DMS 273 (cell line): Measurements from ENCODE around the gene TANGO2.

Experiments
- DNase-seq: peaks from one replicate; lab custom pipeline; 2025; ENCODE audit not compliant: unreplicated experiment; lab: John Stamatoyannopoulos, UW

TANGO2 gene

DNA sequence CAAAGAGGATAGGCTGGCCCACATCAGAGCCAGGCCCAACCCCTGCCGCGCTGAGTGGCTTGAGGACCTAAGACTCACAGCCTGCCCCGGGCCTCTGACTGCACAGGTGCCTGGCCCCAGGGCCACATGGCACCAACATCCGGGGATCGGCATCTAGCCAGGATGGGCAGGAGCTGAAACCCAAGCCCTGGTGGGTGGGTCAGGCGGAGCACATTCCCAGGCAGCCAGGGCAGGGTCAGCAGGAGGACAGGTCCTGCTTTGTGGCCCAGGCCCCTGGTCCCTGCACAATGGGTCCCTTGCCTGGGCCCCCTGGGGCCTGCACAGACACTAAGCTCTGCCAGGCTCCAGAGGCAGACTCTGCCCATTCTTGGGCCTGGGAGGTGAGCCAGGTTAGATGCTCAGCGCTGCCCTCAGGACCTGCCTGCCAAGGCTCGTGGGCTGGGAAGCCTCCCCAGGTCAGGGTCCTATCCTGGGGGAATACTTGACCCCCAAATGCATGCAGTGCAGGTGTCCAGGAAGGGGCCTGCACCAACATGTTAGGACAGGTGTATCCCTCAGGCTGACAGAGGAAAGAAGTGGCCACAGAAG, 37.8 kb upstream of the TANGO2 start:
- peak; percentile 19 for DNase-seq

DNA sequence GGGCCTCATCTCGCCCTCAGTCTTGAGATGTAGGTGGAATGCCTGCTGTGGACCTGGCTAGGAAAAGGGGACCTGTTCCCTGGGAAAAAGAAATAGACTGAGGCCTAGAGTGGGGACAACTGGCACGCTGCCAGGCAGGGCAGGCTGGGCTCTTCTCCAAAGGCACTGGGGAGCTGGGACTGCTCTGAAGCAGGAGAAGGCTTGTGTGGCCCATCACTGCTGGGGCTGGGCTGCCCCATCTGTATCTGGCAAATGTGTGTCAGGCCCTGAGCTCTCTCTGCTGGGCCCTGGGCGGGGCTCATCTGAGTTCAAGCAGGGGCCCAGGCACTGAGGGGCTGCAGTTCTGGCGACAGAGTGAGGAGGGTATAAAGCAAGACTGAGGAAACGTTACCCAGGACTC, 37.2 kb upstream of the TANGO2 start:
- peak; percentile 47 for DNase-seq

DNA sequence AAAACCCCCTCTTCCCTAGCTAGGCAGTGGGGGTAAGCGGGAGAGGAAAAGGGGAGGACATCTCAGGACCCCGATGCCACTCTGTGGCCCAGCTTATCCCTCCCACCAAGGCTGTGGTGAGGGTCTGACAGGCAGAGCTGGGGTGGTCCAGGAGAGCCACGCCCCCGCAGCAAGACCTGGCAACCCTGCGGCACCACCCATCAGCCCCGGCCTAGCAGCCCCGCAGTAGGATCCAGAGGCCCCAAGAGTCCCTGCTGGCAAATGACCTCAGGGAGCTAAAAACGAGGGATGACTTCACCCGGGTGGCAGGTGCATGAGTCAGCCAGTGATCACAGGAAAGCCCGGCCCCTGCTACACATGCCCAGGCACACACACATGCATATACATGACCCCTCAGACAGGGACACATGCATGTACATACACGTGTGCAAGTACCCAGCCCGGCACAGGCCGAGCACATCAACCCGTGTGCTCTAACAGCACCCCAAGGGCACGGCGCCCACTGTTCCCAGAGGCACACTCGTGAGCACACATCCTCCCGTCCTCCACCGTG, 36.6 kb upstream of the TANGO2 start:
- DNase-seq, result peak; percentile 73

DNA sequence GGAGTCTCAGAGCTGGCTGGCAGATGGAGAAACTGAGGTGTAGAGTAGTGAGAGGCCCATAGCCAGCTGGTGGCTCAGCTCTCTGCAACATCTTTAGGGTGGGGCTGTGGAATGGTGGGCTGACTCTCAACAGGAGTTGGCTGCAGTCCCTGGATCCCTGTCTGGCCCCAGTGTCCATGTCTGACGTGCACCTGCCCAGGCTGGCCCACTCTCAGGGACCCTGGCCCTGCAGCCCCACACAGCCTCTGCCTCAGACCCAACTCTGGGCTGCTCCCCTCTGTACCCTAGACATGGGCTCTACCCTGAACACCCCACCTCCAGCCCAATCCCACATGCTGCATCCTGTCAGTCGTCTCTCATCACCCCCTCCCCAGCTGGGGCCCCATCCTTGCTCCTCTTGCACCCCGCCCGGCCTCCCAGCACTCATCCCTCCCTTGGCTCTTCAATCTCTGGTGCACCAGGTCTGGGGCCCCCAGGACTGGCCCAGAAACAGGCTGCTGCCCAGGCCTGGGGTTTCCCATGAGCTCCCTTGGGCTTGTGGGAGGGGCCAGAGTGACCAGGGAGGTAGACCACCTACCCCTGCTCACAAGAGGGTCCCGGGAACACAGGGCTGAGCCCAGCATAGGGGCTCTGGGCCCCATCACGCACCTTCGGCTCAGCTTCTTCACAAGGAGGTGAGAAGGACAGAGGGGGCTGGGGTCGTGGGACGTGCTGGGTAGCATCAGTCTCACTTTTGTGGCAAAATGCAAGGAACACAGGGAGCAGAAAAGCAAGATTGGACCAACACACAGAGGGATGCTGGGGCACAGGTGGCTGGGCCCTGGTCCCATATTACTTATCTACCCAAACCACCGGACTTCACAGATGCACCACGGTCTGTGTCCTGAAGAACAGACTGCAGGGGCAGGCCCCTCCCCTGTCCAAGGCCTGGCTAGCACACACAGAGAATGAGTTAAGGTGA, 35.8 kb upstream of the TANGO2 start:
- peak; percentile 38 for DNase-seq

DNA sequence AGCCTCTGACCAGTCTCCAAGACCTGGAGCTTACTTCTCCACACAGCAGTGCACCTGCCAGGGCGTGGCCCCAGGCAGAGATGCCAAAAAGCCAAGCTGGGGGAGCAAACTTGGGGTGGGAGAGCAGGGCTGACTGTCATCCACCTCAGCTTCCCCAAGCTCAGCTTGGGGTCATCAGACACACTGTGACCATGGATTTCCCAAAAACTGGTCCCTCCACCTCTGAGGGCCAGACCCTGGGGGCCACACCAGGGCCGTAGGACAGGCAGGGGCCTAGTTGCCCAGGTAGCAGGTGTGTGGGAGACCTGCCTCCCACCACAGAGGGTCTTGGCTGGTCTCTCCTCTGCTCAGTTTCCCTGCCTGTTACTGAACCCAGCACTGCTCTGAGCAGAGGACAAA, 34.9 kb upstream of the TANGO2 start:
- no peak for DNase-seq

DNA sequence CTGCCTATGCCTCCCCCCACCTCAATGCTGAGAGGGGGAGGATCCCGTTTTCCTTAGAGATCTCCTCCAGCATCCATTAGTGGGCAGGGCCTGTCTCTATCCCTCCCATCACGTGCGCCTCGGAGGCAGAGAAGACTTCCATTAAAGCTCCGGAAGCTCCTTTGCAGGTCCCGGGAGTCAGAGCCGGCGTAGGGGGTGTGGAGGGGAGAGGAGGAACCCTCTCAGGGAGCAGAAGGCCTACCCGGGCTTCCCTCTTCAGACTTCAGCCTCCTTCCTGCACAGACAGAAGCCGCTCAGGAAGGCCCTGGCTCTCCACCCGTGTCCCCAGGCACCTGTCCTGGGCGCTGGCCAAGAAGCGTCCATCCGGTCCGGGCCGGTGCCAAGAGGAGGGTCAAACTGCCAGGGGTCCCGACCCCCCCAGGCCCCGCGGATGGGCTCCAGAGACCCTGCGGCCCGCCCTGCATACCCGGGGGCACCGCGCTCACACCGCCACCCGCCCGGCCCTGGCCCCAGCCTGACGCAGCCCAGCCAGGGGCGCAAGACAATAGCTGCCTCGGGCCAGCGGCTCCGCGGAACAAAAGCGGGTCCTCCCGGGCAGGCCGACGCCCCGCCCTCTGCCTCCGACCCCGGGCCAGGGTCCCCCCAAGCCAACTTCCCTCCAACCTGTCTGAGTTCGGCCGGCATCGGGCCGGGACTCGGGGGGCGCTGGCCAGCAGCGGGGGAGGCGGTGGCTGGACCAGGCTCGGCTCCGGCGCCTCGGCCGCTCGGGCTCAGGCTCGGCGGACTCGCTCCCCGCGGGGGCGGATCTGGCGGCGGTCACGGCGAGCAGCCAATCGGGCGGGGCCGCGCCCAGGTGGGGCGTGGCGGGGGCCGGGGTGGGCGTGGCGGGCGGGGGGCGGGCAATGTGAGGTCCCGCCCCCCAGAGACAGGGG, 34.2 kb upstream of the TANGO2 start:
- peak; percentile 74 for DNase-seq

DNA sequence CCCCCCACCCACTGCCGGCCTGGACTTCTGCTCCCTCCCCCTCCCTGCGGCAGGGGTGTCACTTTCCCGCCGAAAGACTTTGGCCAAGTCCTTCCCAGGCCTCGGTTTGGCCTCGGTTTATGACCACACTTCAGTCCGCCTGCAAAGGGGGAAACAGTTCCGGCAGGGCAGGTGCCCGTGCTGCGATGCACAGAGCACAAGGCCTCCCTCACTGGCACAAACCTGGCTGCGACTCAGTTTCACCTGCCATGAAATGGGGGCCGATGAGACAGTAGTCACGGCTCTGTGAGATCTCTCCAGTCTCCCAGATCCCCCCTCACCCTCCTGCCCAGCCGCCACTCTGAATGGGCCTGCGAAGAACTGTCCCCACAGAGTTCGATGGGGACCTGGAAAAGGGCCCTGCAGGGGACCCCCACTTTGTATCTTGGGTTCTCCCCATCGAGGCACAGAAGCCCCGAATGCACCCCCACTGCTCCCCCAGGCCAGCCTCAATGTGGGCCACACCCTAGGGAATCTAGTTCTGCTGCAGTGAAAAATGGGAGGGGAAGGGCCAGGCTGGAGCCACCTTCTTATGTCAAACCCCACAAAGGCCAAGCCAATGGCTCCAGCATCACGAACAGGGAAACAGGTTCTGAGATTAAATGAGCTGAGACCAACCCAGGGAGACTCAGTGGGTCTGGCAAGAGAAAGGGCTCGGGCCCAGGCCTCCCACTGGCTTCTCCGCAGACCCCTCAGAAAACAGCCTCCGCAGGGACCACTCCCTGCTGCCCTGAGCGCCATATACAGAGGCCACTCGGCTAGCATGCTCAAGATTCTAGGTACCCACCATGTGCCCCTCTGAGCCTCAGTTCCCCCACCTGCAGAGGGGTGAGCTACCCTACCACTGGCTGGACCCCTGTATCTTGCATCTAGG, 33.3 kb upstream of the TANGO2 start:
- no peak for DNase-seq

DNA sequence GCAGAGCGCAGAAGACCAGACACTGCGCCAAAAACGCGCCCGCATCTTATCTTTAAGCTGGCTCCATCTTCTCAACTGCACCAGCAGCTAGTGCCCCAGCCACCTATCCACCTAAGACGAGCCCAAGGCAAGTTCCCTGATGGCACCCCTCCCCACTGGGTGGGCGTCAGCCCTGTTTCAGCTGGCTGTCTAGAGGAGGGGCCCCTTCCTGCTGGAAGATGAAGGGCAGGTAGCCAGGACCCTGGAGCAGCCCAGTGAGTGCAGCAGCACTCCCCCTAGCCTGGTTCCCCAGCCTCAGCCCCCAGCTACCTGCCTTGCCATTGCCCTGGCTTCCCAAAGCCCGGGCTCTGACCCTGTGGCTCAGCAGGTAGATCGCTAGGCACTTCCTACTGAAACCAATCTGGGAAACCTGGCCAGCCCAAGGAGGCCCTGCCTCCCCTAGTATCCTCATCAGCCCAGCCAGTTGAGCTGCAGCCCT, 32.5 kb upstream of the TANGO2 start:
- no peak for DNase-seq

DNA sequence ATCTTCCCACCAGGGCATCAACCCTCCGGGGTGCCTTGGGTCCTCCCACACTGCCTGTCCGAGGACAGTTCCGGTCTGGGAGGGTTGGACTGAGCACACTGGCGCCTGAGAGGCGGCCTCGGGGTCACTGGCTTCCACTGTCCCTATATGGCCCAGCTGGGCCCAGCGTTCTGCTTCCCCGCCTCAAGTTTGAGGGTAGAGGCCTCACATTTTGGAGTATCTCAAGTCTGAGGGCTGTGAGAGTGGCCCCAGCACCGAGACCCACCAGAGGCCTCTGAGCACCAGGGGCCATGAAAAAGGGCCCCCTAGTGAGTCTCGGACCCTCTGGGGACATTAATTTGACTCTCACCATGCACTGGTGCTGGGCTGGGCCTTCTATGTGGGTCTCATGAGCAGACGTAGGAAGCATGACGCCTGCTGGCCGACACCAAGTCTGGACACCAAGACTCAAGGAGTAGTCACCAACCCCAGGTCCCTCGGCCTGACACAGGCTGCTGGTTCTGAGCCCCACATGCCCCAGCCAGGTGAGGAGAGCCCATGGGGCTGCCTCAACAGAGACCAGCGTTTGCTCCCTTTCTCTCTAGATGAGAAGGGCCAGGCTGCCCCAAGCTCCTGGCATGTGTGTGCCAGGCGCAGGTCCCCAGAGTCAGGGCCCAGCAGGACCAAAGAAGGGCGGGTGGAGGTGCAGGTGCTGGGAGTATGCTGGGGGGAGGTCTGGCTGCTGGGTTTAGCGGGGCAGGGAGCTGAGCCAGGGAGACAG, 31.8 kb upstream of the TANGO2 start:
- DNase-seq, result no peak

DNA sequence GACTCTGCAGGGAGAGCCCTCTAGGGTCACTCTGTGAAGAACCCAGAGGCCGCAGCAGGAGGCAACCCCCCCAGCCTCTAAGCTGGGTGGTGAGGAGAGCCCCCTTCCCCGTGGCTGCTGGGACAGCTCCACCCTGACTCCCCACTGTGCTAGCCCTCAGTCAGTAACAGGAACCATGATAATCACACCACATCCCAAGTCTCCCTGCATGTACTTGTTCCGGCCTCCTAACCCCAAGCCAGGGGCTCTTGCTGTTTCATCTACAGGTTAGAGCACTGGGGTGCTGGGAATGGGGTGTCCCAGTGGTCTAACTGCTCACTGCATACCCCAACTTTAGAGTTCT, 31.2 kb upstream of the TANGO2 start:
- no peak for DNase-seq

DNA sequence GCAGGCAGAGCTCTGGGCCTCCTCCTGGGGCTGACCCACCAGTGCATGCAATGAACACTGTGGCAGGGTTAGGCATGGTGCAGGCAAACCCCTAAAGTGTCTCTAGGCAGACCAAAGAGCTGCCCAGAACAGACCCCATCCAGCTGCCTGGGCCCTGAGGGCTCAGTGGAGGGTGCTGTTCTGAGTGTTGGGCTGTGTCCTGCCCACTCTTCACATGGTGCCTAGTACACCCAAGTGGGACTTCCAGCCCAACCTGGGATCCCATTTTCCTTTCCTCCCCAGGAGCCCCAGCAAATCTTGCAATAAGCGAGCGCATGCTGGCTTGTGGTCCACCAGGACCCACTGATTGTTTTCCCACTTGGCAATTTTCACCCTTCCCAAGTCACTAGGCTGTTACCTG, 30.7 kb upstream of the TANGO2 start:
- no peak for DNase-seq

DNA sequence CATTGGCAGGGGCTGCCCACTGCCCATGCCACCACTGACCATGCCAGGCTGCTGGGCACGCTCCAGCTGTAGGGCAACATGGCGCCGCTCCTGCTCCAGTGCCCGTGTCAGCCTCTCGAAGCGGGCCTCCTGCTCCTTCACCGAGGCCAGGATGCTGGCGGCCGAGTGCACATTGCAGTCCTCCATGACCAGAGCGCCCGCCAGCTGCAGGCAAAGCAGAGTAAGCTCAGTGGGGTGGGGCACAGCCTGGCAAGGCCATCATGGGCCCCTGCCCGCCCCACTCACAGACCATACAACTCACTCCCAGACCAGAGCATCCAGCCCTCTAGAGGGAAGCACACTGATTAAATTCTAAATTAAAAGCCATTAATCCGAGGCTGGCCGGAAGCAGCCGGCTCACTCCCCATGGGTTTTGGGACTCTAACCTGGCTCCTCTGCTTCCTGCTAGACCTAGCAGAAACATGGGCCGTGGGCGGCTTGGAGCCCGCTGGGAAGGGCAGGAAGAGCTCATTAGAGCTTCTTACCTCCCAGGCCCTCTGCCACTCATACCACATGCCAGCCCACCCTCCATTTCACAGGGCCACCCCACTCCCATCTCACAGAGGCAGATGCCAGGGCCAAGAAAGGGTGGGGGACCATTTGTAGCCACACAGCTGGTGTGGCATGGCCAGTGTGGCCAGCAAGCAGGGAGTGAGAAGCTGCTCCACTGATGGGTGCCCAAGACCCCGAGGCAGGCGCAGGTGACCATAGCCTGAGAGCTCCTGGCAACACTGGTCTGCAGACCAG, 30.1 kb upstream of the TANGO2 start:
- no peak for DNase-seq

DNA sequence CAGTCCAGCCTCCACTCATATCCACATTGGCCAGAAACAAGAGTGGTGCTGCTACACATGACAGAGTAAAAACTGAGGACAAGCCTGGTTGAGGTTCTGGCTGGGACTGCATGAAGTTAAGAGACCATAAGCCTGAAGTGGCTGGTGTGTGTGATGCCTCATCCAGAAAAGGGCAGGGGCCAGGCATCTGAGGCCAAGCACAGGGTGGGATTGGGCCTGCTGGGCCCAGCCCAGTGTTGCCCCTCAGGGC, 29.6 kb upstream of the TANGO2 start:
- DNase-seq, result no peak

DNA sequence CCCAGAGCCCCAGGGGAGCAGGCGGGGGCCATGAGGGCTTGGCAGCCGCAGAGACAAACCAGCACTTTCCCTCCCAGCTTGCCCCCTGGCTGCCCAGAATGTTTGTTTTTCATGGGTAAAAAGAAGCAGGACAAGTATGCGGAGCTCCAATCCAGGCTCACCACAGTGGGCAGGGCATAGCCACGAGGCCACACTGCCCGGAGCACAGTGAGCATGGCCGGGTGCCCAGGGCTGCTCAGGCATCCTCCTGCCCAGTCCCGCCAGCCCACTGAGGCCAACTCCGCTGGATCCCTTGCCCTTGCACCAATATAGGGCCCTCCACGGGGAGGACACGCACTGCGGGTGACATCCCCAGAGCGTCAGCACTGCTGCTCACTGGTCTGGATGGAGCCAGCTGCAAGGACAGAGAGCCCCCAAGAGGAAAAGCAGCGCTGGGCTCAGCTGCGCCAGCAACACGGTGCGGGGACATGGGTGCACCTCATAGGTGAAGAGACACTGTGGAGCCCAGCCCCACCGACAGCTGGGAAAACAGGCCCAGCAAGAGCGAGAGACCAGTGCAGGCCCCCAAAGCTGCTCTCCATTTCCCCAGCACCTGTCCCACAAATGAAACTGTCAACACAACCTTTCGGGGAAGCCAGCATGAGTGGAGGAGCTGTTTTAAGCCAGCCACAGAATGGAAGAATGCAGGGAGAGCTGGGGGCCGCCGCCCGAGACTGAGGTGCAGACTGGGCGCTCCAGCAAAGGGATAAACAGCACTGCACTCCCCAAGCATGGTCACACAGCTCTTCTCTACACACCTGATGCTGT, 29.1 kb upstream of the TANGO2 start:
- DNase-seq, result no peak

DNA sequence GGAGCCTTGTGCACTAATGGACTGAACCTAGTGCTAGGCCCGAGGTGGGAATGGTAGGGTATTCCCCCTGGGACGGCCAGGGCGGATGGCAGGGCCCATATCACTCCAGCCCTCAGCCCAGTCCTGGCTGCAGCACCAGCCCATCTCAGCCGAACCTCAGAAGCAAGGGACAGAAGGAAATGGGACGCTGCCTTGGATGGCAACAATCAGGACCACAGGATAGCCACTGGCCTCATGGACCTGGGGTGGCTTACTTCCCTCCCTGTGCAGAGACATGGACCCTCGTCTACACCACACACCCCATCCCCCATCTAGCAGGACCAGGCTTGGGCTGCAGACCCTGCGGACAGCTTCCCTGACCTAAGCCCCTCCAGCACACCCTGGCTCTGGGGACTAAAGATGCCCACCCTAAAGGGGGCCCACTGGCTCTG, 28.4 kb upstream of the TANGO2 start:
- DNase-seq, result no peak

DNA sequence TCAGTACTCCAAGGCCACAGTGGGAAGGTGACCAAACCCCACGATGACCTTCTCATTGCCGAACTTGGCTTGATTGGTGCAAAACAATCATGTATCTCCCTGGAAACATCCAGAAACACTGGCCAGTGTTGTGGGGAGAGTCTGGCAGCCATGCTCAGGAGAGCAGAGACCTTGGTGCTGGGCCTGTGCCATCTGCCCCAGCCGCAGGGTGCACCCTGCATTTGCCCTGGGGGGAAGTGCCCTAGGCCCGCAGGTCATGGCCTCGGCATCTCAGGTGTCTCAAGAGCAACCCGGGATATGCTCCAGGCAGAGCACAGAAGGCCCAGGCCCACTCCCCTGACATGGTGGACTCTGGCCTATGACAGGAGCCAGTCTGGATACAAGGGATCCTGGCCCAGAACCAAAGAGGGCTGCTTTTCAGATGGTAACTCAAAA, 28.0 kb upstream of the TANGO2 start:
- no peak for DNase-seq

DNA sequence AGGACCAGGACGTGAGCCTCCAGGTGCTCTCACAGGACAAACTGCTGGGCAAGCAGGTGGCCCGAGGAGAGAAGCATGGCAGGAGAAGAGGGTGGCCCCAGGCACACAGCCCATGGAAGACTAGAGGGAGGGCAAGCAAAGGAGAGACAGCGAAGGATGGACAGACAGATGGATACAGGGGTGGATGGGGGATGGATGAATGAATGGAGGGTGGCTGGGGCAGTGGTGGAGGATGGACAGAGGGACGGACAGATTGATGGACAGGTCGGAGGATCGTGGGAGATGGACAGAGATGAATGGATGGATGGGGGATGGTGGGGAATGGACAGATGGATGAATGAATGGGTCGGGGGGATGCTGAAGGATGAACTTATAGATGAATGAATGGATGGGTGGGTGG, 27.0 kb upstream of the TANGO2 start:
- no peak for DNase-seq
